Ovary (tissue), 9 donors: ENCODE measurements around the gene POLR3H. TPM values are rescaled to one million over a fixed set of nuclear protein-coding genes. Genes with fewer than 3 reads are reported as not detected.

Experiments
- DNase-seq, 5 donors: peaks; one replicate each; pipeline ENCODE4 v3.0.0-alpha.2; 2019 to 2020
- H3K27ac ChIP-seq, 2 donors: fragments of 200-600 bp; one replicate each; pipeline versions ENCODE4 v1.5.1 to v1.8.0; 2019 to 2022
- H3K27me3 ChIP-seq: fragments of 200-600 bp; one replicate; pipeline ENCODE4 v1.8.0; 2022
- H3K36me3 ChIP-seq: fragments of 200-600 bp; sonication (generic); one replicate; pipeline ENCODE4 v1.5.1; 2019
- H3K4me1 ChIP-seq: one replicate; pipeline ENCODE4 v1.8.1; 2013; ENCODE audit warnings: mild to moderate bottlenecking, moderate library complexity; ENCODE audit not compliant: insufficient read depth
- H3K4me3 ChIP-seq: fragments of 200-600 bp; sonication (generic); one replicate; pipeline ENCODE4 v1.5.1; 2017
- H3K9me3 ChIP-seq, 2 donors: fragments of 200-600 bp in 1 of 2; sonication (generic) in 1 of 2; one replicate each; pipeline versions ENCODE4 v1.5.1 to v1.8.1; 2013 to 2019; ENCODE audit warnings: mild to moderate bottlenecking in 1 of 2, moderate library complexity in 1 of 2
- CTCF ChIP-seq, 3 donors: fragments of 450-650 bp in 2 of 3; fragments of 200-600 bp in 1 of 3; IDR thresholded peaks; one replicate each; pipeline versions ENCODE4 v1.5.1 to v1.8.0; 2016 to 2022; ENCODE audit warnings: antibody characterized with exemption in 3 of 3, mild to moderate bottlenecking in 1 of 3
- EP300 ChIP-seq: sonication (generic); formaldehyde crosslinking; IDR thresholded peaks from one replicate; pipeline ENCODE4 v1.6.1; 2017; ENCODE audit warnings: antibody characterized with exemption
- POLR2A ChIP-seq: fragments of 450-650 bp; IDR thresholded peaks from one replicate; pipeline ENCODE4 v1.6.1; 2017; ENCODE audit warnings: antibody characterized with exemption, mild to moderate bottlenecking, moderate library complexity
- WGBS, 3 donors: extraction: QIAGEN DNeasy Blood & Tissue Kit in 1 of 3; methylation state at CpG; one replicate each; pipeline versions ENCODE4 v1.1.5 to v1.1.7; 2013 to 2017; 5-methylcytosine and 5-hydroxymethylcytosine counted together
- intact Hi-C, 4 donors: fragments of 100-400 bp; cut with DNase I; formaldehyde crosslinking; loops; one replicate each; pipeline versions ENCODE4 v1.11.0 to v1.15.1; 2022 to 2023
- polyA plus RNA-seq, 2 donors: library from polyadenylated mRNA; stranded (reverse); fragments of 200-250 nt in 1 of 2; fragments of 350-450 nt in 1 of 2; fragmentation: Illumina TruSeq in 1 of 2; extraction: RNeasy Lipid Tissue Mini Kit (QIAGEN cat#74804) in 1 of 2; gene quantifications; one replicate each; pipeline ENCODE4 v1.2.3, GENCODE V29; 2013 to 2014
- total RNA-seq, 7 donors: library from RNA; depleted of rRNA in 2 of 7; stranded (reverse); fragments of >200 nt in 2 of 7; fragmentation: NEBNext Ultra II Directional in 3 of 7; extraction: Animal tissue kit (Norgen Biotek cat#: 25700) in 3 of 7; gene quantifications; one replicate each; pipeline versions ENCODE4 v1.1.0 to v1.2.4, GENCODE V29; 2016 to 2023
- donor health status: DM: no; HTN: no; CAD: no; lungs with moderate emphysema.
- donor health status: DM: no; HTN: no; CAD: no.
- donor health status: Bipolar disorder and iron deficiency.
- donor health status: DM: yes; HTN: yes; CAD: no.
- donor health status: DM: no; HTN: no; CAD: no.
- donor health status: DM: yes; HTN: yes; CAD: no.

The POLR3H gene
- total and polyA plus RNA-seq, 9 donors = 15.7 to 84.6 (median 49.6) TPM

- WGBS, 3 donors = 46 to 51% (median 48%) methylated on average over 15 to 17 of the region's 17 CpGs
- TF ChIP-seq POLR2A = no peak
- TF ChIP-seq CTCF (IDR thresholded peaks at IDR 0.05) = no peak
- no peak for TF ChIP-seq EP300
- Histone ChIP-seq H3K27ac (peak overlapping the region in 1 of 2 donors; percentile 1), H3K4me3 (no peak overlapping the region), H3K36me3 (no peaks in the 10 kb centered on the region), H3K4me1 (peaks cover 9% of the 10 kb centered on the region), H3K27me3 (no peaks in the 10 kb centered on the region), H3K9me3 (no peaks in the 10 kb centered on the region)
- intact Hi-C loops = loop anchor here in 1 of 4 donors (10.0 kb wide), 1 partner anchor 588 kb away; no protein-coding TSS in a partner anchor
- DNase-seq = peak; percentile 63 to 80 (median 71)
Observed at GRCh38 chr22:41512421-41513194, 31.7 kb downstream of the POLR3H start.

DNA sequence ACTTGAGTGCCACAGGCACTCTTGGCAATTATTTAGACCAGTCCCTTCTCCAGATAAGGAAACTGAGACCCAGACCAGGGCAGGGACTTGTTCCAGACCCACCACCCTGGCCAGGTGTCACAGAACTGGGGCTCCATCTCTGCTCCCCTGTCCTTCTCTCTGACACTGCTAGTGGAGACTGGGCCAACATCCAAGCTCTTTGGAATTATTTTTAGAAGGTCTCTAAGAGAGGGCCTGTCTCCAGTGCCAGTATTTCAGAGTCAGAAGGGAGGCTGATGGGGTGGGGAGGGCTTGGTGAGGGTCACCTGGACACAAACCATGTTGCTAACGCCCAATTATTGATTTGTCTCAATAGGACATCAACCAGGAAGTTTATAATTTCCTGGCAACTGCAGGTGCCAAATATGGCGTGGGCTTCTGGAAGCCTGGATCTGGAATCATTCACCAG, 32.7 kb downstream of the POLR3H start:
- Histone ChIP-seq H3K27ac (no peak overlapping the region), H3K4me1 (peaks cover 9% of the 10 kb centered on the region), H3K9me3 (no peaks in the 10 kb centered on the region), H3K27me3 (no peaks in the 10 kb centered on the region), H3K36me3 (no peaks in the 10 kb centered on the region), H3K4me3 (no peak overlapping the region)
- no peak for DNase-seq
- WGBS, 3 donors = 77 to 85% (median 82%) methylated on average over 2 of the region's 2 CpGs
- intact Hi-C loops = loop anchor here in 1 of 4 donors (10.0 kb wide), 1 partner anchor 587 kb away; no protein-coding TSS in a partner anchor
- TF ChIP-seq POLR2A (no peak), EP300 (no peak), CTCF (IDR thresholded peaks at IDR 0.05) (no peak)

DNA sequence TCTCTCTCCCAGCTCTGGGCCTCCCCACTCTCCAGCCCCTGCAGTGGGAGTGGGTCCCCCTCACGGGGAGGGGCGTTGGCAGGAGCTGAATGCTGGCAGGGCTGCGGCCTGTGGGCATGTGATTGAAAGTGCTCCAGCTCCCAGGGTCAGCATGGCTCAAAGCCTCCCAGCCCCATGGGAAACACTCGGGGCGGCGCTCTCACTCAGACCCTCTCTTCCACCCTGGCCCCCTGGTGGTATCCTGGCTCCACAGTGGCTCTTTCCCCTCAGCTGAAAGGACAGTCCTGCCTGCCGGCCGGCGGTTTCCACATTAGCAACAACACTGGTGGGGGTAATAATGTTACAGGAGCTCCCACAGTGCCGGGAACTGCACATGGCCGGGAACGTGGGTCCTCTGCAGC, 35.5 kb downstream of the POLR3H start:
- 57 to 63% (median 60%) methylated on average over 9 to 12 of the region's 12 CpGs for WGBS, 3 donors
- TF ChIP-seq CTCF (IDR thresholded peaks at IDR 0.05) = no peak
- Histone ChIP-seq H3K4me1 (peaks cover 9% of the 10 kb centered on the region), H3K4me3 (no peak overlapping the region), H3K27me3 (no peaks in the 10 kb centered on the region), H3K36me3 (no peaks in the 10 kb centered on the region), H3K9me3 (no peaks in the 10 kb centered on the region), H3K27ac (peak overlapping the region in 1 of 2 donors; percentile 16)
- DNase-seq = peak in 1 of 5 donors; percentile 43
- intact Hi-C loops = loop anchor here in 1 of 4 donors (10.0 kb wide), 1 partner anchor 54 kb away; no protein-coding TSS in a partner anchor

- peaks cover 5% of the 10 kb centered on the region for H3K4me1 ChIP-seq
- DNase-seq = no peak
- H3K36me3 ChIP-seq = no peaks in the 10 kb centered on the region
- WGBS, 3 donors = 87 to 88% (median 88%) methylated on average over 23 of the region's 23 CpGs
- intact Hi-C loops = loop anchor here in 1 of 4 donors (10.0 kb wide), 1 partner anchor 53 kb away; no protein-coding TSS in a partner anchor
- no peak overlapping the region for H3K27ac ChIP-seq
- no peaks in the 10 kb centered on the region for H3K9me3 ChIP-seq
- H3K4me3 ChIP-seq = no peak overlapping the region
- TF ChIP-seq POLR2A (no peak), CTCF (IDR thresholded peaks at IDR 0.05) (no peak), EP300 (no peak)
- no peaks in the 10 kb centered on the region for H3K27me3 ChIP-seq
Observed at GRCh38 chr22:41507330-41508063, 36.8 kb downstream of the POLR3H start.
